KG1 (cell line): Measurements from ENCODE around the gene CENPN.

Source experiments
- DNase-seq: peaks from one replicate; lab custom pipeline; 2025; lab: John Stamatoyannopoulos, UW

The CENPN gene

DNA sequence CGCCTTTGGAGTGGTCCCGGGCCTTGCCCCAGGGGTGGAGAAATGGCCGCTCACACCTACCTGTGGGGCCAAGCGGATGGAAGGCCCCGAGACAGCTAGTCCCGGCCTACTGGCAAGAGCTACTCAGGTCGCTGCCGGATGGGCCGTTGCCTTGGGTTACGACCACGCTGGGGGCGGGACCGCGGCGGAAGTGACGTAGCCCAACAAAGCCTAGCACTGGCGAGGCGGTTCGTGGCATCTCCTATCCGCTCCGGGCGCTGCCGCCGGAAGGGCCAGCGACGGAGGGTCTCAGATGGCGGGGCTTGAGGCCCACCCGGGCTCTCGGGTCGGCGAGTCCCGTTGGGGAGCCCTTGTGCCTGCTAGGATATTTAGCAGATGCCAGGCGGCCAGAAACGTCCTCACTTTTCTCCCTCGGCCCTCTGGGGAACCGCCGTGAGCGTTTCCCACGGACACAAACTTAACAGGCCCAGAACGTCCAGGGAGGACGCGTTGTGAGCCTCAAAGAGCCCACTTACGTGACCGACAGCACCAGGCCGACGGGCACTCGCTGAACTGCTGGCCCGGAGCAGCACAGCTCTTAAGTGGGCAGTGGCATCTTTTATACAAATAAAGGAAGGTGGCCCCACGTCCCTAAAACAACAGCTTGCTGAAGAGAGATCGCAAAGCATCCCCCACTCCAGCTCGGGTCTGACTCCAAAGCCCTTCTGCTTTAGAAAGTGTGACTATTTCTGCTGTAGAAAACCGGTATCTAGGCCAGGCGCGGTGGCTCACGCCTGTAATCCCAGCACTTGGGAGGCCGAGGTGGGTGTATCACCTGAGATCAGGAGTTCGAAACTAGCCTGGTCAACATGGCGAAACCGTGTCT, 70.3 kb downstream of the CENPN start, which contains the start of gene C16orf46:
C16orf46 (minus strand) TSS at position 163 of the 865 bp plus-strand sequence. CDS start 13,283 bp downstream, outside the sequence.
- DNase-seq = peak; percentile 83

DNA sequence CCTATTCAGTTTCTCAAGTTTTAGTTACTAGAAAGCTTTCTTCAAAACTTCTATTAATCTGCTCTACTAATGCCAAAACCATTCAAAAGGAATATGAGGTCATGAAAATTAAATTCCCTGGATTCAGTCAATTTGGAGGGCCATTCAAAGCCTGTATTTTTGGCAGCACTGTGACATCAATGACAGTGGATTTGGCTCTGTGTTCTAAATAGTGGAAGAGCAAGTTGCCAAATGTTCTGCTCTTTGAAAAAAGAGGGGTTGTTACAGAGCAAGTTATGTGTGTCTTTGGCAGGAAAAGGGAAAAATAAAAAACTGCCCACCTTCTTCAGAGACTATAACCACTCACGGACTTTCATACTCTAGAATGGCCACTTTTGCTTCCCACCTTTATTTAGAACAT, 73.2 kb downstream of the CENPN start:
- DNase-seq = no peak

GRCh38 chr16:81081014-81081413, 74.0 kb downstream of the CENPN start:
- DNase-seq = no peak
